Measurements from ENCODE around the gene GATD1. TPM values are rescaled to one million over a fixed set of nuclear protein-coding genes. Genes with fewer than 3 reads are reported as not detected.

The GATD1 gene
- total and polyA plus RNA-seq, 9 of the 15 experiments (the other 6 are each of a cell fraction or from before 2014, with no cell fraction given) = 2.8 to 144 (median 36.9) TPM

DNA sequence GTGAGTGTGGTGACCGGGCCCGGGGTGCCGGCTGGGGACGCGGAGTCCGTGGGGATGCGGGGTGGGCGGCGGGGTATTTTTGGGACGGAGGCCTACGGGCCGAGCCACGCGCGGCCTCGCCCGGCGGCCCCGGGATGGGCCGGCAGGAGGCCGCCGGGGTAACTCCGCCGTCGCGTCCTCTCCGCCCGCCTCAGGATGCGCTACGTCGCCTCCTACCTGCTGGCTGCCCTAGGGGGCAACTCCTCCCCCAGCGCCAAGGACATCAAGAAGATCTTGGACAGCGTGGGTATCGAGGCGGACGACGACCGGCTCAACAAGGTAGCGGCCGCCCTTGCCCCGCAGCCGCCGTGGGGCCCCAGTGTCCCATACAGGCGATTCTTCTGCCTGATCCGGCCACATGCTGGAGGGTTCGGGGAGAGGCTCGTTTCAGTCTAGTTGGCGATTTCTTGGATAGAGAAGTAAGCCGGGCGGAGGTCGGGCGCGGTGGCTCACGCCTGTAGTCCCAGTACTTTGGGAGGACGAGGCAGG lies 32.8 kb upstream of the GATD1 start (continued):
- TF ChIP-seq, protein P1, sequence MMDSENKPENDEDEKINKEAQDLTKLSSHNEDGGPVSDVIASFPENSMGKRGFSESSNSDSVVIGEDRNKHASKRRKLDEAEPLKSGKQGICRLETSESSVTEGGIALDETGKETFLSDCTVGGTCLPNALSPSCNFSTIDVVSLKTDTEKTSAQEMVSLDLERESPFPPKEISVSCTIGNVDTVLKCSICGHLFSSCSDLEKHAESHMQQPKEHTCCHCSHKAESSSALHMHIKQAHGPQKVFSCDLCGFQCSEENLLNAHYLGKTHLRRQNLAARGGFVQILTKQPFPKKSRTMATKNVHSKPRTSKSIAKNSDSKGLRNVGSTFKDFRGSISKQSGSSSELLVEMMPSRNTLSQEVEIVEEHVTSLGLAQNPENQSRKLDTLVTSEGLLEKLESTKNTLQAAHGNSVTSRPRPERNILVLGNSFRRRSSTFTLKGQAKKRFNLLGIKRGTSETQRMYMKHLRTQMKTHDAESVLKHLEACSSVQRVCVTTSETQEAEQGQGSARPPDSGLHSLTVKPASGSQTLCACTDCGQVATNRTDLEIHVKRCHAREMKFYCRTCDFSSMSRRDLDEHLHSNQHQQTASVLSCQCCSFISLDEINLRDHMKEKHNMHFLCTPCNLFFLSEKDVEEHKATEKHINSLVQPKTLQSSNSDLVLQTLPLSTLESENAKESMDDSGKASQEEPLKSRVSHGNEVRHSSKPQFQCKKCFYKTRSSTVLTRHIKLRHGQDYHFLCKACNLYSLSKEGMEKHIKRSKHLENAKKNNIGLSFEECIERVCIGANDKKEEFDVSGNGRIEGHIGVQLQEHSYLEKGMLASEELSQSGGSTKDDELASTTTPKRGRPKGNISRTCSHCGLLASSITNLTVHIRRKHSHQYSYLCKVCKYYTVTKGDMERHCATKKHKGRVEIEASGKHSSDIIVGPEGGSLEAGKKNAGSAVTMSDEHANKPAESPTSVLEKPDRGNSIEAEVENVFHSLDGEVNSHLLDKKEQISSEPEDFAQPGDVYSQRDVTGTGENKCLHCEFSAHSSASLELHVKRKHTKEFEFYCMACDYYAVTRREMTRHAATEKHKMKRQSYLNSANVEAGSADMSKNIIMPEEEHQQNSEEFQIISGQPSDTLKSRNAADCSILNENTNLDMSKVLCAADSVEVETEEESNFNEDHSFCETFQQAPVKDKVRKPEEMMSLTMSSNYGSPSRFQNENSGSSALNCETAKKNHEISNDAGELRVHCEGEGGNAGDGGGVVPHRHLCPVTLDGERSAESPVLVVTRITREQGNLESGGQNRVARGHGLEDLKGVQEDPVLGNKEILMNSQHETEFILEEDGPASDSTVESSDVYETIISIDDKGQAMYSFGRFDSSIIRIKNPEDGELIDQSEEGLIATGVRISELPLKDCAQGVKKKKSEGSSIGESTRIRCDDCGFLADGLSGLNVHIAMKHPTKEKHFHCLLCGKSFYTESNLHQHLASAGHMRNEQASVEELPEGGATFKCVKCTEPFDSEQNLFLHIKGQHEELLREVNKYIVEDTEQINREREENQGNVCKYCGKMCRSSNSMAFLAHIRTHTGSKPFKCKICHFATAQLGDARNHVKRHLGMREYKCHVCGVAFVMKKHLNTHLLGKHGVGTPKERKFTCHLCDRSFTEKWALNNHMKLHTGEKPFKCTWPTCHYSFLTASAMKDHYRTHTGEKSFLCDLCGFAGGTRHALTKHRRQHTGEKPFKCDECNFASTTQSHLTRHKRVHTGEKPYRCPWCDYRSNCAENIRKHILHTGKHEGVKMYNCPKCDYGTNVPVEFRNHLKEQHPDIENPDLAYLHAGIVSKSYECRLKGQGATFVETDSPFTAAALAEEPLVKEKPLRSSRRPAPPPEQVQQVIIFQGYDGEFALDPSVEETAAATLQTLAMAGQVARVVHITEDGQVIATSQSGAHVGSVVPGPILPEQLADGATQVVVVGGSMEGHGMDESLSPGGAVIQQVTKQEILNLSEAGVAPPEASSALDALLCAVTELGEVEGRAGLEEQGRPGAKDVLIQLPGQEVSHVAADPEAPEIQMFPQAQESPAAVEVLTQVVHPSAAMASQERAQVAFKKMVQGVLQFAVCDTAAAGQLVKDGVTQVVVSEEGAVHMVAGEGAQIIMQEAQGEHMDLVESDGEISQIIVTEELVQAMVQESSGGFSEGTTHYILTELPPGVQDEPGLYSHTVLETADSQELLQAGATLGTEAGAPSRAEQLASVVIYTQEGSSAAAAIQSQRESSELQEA (IDR thresholded peaks at IDR 0.05; ENCODE audit: low read depth) = no peak
- TF ChIP-seq ETV6 (IDR thresholded peaks at IDR 0.05; ENCODE audit: borderline replicate concordance in 1 of 2, low read depth in 2 of 2, low read length in 1 of 2) (no peak), ETV6 (CRISPR knock-in tag; IDR thresholded peaks at IDR 0.05; ENCODE audit: borderline replicate concordance) (no peak), CSDE1 (IDR thresholded peaks at IDR 0.05) (no peak), ID3 (CRISPR knock-in tag; IDR thresholded peaks at IDR 0.05) (no peak), ID3 (tag; IDR thresholded peaks at IDR 0.05) (no peak), ZNF133 (CRISPR knock-in tag; IDR thresholded peaks at IDR 0.05) (no peak), ZNF551 (CRISPR knock-in tag; IDR thresholded peaks at IDR 0.05) (no peak), KAT7 (CRISPR knock-in tag; IDR thresholded peaks at IDR 0.05; ENCODE audit: borderline replicate concordance) (0 out of 2 replicates have a peak, but pooled peaks have one; percentile 45), XRCC5 (IDR thresholded peaks at IDR 0.05; ENCODE audit: low read depth, low read length) (no peak), ZNF57 (CRISPR knock-in tag; IDR thresholded peaks at IDR 0.05) (no peak), CHCHD3 (CRISPR knock-in tag; IDR thresholded peaks at IDR 0.05) (no peak), LCOR (CRISPR knock-in tag; IDR thresholded peaks at IDR 0.05) (0 out of 2 replicates have a peak, but pooled peaks have one; percentile 36), ZNF354B (CRISPR knock-in tag; IDR thresholded peaks at IDR 0.05) (no peak)
- TF ChIP-seq, protein P2, sequence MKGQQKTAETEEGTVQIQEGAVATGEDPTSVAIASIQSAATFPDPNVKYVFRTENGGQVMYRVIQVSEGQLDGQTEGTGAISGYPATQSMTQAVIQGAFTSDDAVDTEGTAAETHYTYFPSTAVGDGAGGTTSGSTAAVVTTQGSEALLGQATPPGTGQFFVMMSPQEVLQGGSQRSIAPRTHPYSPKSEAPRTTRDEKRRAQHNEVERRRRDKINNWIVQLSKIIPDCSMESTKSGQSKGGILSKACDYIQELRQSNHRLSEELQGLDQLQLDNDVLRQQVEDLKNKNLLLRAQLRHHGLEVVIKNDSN (CRISPR knock-in tag; IDR thresholded peaks at IDR 0.05) = no peak

Measured in K562 (cell line).